ENCODE data around the gene NLRP1. TPM values are rescaled to one million over a fixed set of nuclear protein-coding genes. Genes with fewer than 3 reads are reported as not detected.

The NLRP1 gene
- total RNA-seq, 1 donor from 2014 or later: 48.1 TPM

- no peaks in the 10 kb centered on the region for H3K79me2 ChIP-seq (ENCODE audit: insufficient read depth, low read length)
- H3K9me3 Mint-ChIP-seq (ENCODE audit: unreplicated experiment): peaks cover 8% of the 10 kb centered on the region
- H3K27ac Mint-ChIP-seq (ENCODE audit: unreplicated experiment): no peak overlapping the region
- H3K27me3 ChIP-seq (ENCODE audit: insufficient read depth, low read length): no peaks in the 10 kb centered on the region
- H4K20me1 ChIP-seq (ENCODE audit: insufficient read depth, low read length): no peaks in the 10 kb centered on the region
- H3K9ac ChIP-seq (ENCODE audit: low read length): no peak overlapping the region
- peak overlapping the region; percentile 56 for H3K4me2 ChIP-seq (ENCODE audit: low read length)
- H3K36me3 ChIP-seq (ENCODE audit: insufficient read depth, low read length): no peaks in the 10 kb centered on the region
- no peak overlapping the region for H2AFZ ChIP-seq (ENCODE audit: low read depth, low read length)
- H3K4me3 ChIP-seq (ENCODE audit: insufficient read depth, low read depth, low read length): no peak overlapping the region
- peak; percentile 18 for DNase-seq (ENCODE audit: low read depth)
- H3K9me3 ChIP-seq (ENCODE audit: insufficient read depth, low read depth, low read length): no peaks in the 10 kb centered on the region
- no peak overlapping the region for H3K27ac ChIP-seq (ENCODE audit: low read depth, low read length)
- FAIRE-seq: peak; percentile 5
- H3K36me3 Mint-ChIP-seq (ENCODE audit: low read depth, unreplicated experiment): no peaks in the 10 kb centered on the region
- H3K4me1 ChIP-seq (ENCODE audit: insufficient read depth, low read length): no peaks in the 10 kb centered on the region
- H3K4me1 Mint-ChIP-seq (ENCODE audit: low read depth, unreplicated experiment): no peaks in the 10 kb centered on the region
- H3K4me3 Mint-ChIP-seq (ENCODE audit: unreplicated experiment): no peak overlapping the region
- no peak for TF ChIP-seq CTCF (IDR thresholded peaks at IDR 0.05; ENCODE audit: insufficient read depth, low read depth, low read length)
- TF ChIP-seq EZH2 (IDR thresholded peaks at IDR 0.05; ENCODE audit: insufficient read depth, low read length): no peak
- peaks cover 23% of the 10 kb centered on the region for H3K27me3 Mint-ChIP-seq (ENCODE audit: low read depth, unreplicated experiment)
Observed at GRCh38 chr17:5630434-5630833, 46.1 kb upstream of the NLRP1 start.

- H3K4me2 ChIP-seq (ENCODE audit: low read length): no peak overlapping the region
- no peak overlapping the region for H3K4me3 ChIP-seq (ENCODE audit: insufficient read depth, low read depth, low read length)
- no peak overlapping the region for H3K9ac ChIP-seq (ENCODE audit: low read length)
- H3K27me3 Mint-ChIP-seq (ENCODE audit: low read depth, unreplicated experiment): peaks cover 22% of the 10 kb centered on the region
- no peak overlapping the region for H2AFZ ChIP-seq (ENCODE audit: low read depth, low read length)
- H3K9me3 ChIP-seq (ENCODE audit: insufficient read depth, low read depth, low read length): no peaks in the 10 kb centered on the region
- no peaks in the 10 kb centered on the region for H3K79me2 ChIP-seq (ENCODE audit: insufficient read depth, low read length)
- H3K27me3 ChIP-seq (ENCODE audit: insufficient read depth, low read length): no peaks in the 10 kb centered on the region
- peaks cover 8% of the 10 kb centered on the region for H3K9me3 Mint-ChIP-seq (ENCODE audit: unreplicated experiment)
- H3K4me3 Mint-ChIP-seq (ENCODE audit: unreplicated experiment): no peak overlapping the region
- no peak for TF ChIP-seq EZH2 (IDR thresholded peaks at IDR 0.05; ENCODE audit: insufficient read depth, low read length)
- TF ChIP-seq CTCF (IDR thresholded peaks at IDR 0.05; ENCODE audit: insufficient read depth, low read depth, low read length): no peak
- no peaks in the 10 kb centered on the region for H3K4me1 ChIP-seq (ENCODE audit: insufficient read depth, low read length)
- no peak for FAIRE-seq
- no peaks in the 10 kb centered on the region for H3K4me1 Mint-ChIP-seq (ENCODE audit: low read depth, unreplicated experiment)
- H3K27ac ChIP-seq (ENCODE audit: low read depth, low read length): no peak overlapping the region
- H4K20me1 ChIP-seq (ENCODE audit: insufficient read depth, low read length): no peaks in the 10 kb centered on the region
- no peaks in the 10 kb centered on the region for H3K36me3 Mint-ChIP-seq (ENCODE audit: low read depth, unreplicated experiment)
- H3K36me3 ChIP-seq (ENCODE audit: insufficient read depth, low read length): no peaks in the 10 kb centered on the region
- no peak overlapping the region for H3K27ac Mint-ChIP-seq (ENCODE audit: unreplicated experiment)
- DNase-seq (ENCODE audit: low read depth): no peak
Observed at GRCh38 chr17:5629128-5629527, 44.8 kb upstream of the NLRP1 start.

GRCh38 chr17:5628262-5628661 lies 44.0 kb upstream of the NLRP1 start:
- Histone ChIP-seq H3K27ac (ENCODE audit: low read depth, low read length) (no peak overlapping the region), H3K4me2 (ENCODE audit: low read length) (no peak overlapping the region), H3K4me3 (ENCODE audit: insufficient read depth, low read depth, low read length) (no peak overlapping the region), H3K9me3 (ENCODE audit: insufficient read depth, low read depth, low read length) (no peaks in the 10 kb centered on the region), H4K20me1 (ENCODE audit: insufficient read depth, low read length) (no peaks in the 10 kb centered on the region), H3K36me3 (ENCODE audit: insufficient read depth, low read length) (no peaks in the 10 kb centered on the region), H3K4me1 (ENCODE audit: insufficient read depth, low read length) (no peaks in the 10 kb centered on the region), H3K79me2 (ENCODE audit: insufficient read depth, low read length) (no peaks in the 10 kb centered on the region), H3K27me3 (ENCODE audit: insufficient read depth, low read length) (no peaks in the 10 kb centered on the region), H3K9ac (ENCODE audit: low read length) (no peak overlapping the region), H2AFZ (ENCODE audit: low read depth, low read length) (no peak overlapping the region)
- Mint-ChIP-seq H3K4me1 (ENCODE audit: low read depth, unreplicated experiment) (no peaks in the 10 kb centered on the region), H3K4me3 (ENCODE audit: unreplicated experiment) (no peak overlapping the region), H3K27ac (ENCODE audit: unreplicated experiment) (no peak overlapping the region), H3K27me3 (ENCODE audit: low read depth, unreplicated experiment) (peaks cover 20% of the 10 kb centered on the region), H3K36me3 (ENCODE audit: low read depth, unreplicated experiment) (no peaks in the 10 kb centered on the region), H3K9me3 (ENCODE audit: unreplicated experiment) (peaks cover 8% of the 10 kb centered on the region)
- DNase-seq (ENCODE audit: low read depth): no peak
- TF ChIP-seq EZH2 (IDR thresholded peaks at IDR 0.05; ENCODE audit: insufficient read depth, low read length): no peak
- TF ChIP-seq CTCF (IDR thresholded peaks at IDR 0.05; ENCODE audit: insufficient read depth, low read depth, low read length): no peak
- FAIRE-seq: no peak

Data from astrocyte (in vitro differentiated cells and primary cell).